GM12878 (cell line): ENCODE results near the gene ASIP. TPM values are rescaled to one million over a fixed set of nuclear protein-coding genes. Genes with fewer than 3 reads are reported as not detected.

Experiments used
- ATAC-seq: fragments of 200-7000 bp; cut with Tn5 transposase; 3 replicates; pipeline ENCODE4 v1.9.1; 2020; ENCODE audit warnings: mild to moderate bottlenecking, moderate library complexity
- BruUV-seq: library from RNA; stranded (reverse); fragments of 400-500 nt; replicated peaks from 2 replicates; lab custom pipeline; 2021; lab: Mats Ljungman, UMichigan
- CTCF ChIA-PET: fragments of 300-600 bp; sonication (Branson Sonifier 250); formaldehyde crosslinking; extraction: SDS; loops from one replicate; lab custom pipeline; 2021; ENCODE audit warnings: inconsistent platforms; lab: Yijun Ruan, JAX
- POLR2A ChIA-PET: fragments of 350-600 bp; formaldehyde crosslinking; extraction: SDS; loops from one replicate; lab custom pipeline; 2021; ENCODE audit warnings: inconsistent platforms; lab: Charles Lee
- RAD21 ChIA-PET: fragments of 300-600 bp; sonication (Branson Sonifier 250); formaldehyde crosslinking; loops from one replicate; lab custom pipeline; 2023; ENCODE audit warnings: antibody characterized with exemption; ENCODE audit not compliant: unreplicated experiment; lab: Charles Lee
- SMC1A ChIA-PET: fragments of 300-600 bp; sonication (Branson Sonifier 250); formaldehyde crosslinking; loops from one replicate; lab custom pipeline; 2023; ENCODE audit not compliant: unreplicated experiment, uncharacterized antibody; lab: Charles Lee
- DNase-seq: peaks from one replicate; pipeline ENCODE4 v3.0.0-alpha.2; 2011; ENCODE audit warnings: low read depth, low spot score
- FAIRE-seq: peaks from 3 replicates; lab custom pipeline; 2011; peaks lifted over from hg19 to GRCh38; lab: Jason Lieb, UNC
- H2AFZ ChIP-seq: 2 replicates; pipeline ENCODE4 v1.6.0; 2011; ENCODE audit warnings: low read depth, low read length, control low read depth; ENCODE audit not compliant: control insufficient read depth
- H3K27ac ChIP-seq: 2 replicates; pipeline ENCODE4 v1.5.1; 2011; ENCODE audit warnings: control low read depth; ENCODE audit not compliant: control insufficient read depth, insufficient read depth
- H3K27me3 ChIP-seq, 2 experiments: replicated peaks in 1 of 2; 2 replicates each; pipeline versions ENCODE4 v1.6.0 to v1.6.1; 2011; ENCODE audit warnings: low read length in 1 of 2; ENCODE audit not compliant: control insufficient read depth in 2 of 2, insufficient read depth in 2 of 2
- H3K36me3 ChIP-seq, 2 experiments: 2 replicates each; pipeline ENCODE4 v1.5.1; 2011; ENCODE audit warnings: low read length in 1 of 2; ENCODE audit not compliant: control insufficient read depth in 2 of 2, insufficient read depth in 2 of 2
- H3K4me1 ChIP-seq: 2 replicates; pipeline ENCODE4 v1.6.1; 2011; ENCODE audit warnings: mild to moderate bottlenecking, low read length, moderate library complexity, mixed read lengths; ENCODE audit not compliant: control insufficient read depth, insufficient read depth
- H3K4me2 ChIP-seq: 2 replicates; pipeline ENCODE4 v1.6.0; 2011; ENCODE audit warnings: control low read depth; ENCODE audit not compliant: control insufficient read depth, insufficient read depth
- H3K4me3 ChIP-seq: fragments of 200-600 bp; sonication (generic); 2 replicates; pipeline ENCODE4 v1.5.1; 2016
- H3K79me2 ChIP-seq: 2 replicates; pipeline ENCODE4 v1.6.0; 2011; ENCODE audit warnings: low read length; ENCODE audit not compliant: control insufficient read depth, insufficient read depth
- H3K9ac ChIP-seq: 2 replicates; pipeline ENCODE4 v1.8.0; 2011; ENCODE audit warnings: low read length, control low read depth, mixed read lengths; ENCODE audit not compliant: control insufficient read depth, insufficient read depth
- H3K9me3 ChIP-seq: replicated peaks from 3 replicates; pipeline ENCODE4 v1.5.1; 2011; ENCODE audit warnings: mild to moderate bottlenecking, low read length; ENCODE audit not compliant: control insufficient read depth, insufficient read depth
- H4K20me1 ChIP-seq: 2 replicates; pipeline ENCODE4 v1.6.0; 2011; ENCODE audit not compliant: control insufficient read depth, insufficient read depth
- ATF7 ChIP-seq: fragments of 450-650 bp; IDR thresholded peaks from 2 replicates; pipeline ENCODE4 v1.6.1; 2016; ENCODE audit warnings: low read depth, mild to moderate bottlenecking
- CHD1 ChIP-seq: IDR thresholded peaks from 2 replicates; pipeline ENCODE4 v1.6.1; 2012; ENCODE audit warnings: low read depth, low read length, improper control_type of control experiment
- CREB1 ChIP-seq: IDR thresholded peaks from 2 replicates; pipeline ENCODE4 v1.6.1; 2012; ENCODE audit warnings: low read depth, mild to moderate bottlenecking, inconsistent platforms
- PML ChIP-seq: IDR thresholded peaks from 2 replicates; pipeline ENCODE4 v1.6.1; 2012; ENCODE audit warnings: low read length, inconsistent platforms
- RUNX3 ChIP-seq: IDR thresholded peaks from 2 replicates; pipeline ENCODE4 v1.6.1; 2012; ENCODE audit warnings: low read length, inconsistent platforms
- SIN3A ChIP-seq: IDR thresholded peaks from 2 replicates; pipeline ENCODE4 v1.6.1; 2012; ENCODE audit warnings: low read depth, low read length, improper control_type of control experiment
- WRNIP1 ChIP-seq: IDR thresholded peaks from 2 replicates; pipeline ENCODE4 v1.6.1; 2011; ENCODE audit warnings: low read depth, low read length, improper control_type of control experiment, borderline replicate concordance
- YBX1 ChIP-seq: fragments of 450-650 bp; IDR thresholded peaks from 2 replicates; pipeline ENCODE4 v1.6.1; 2016; ENCODE audit warnings: antibody characterized with exemption
- YY1 ChIP-seq: IDR thresholded peaks from 2 replicates; pipeline ENCODE4 v1.6.1; 2011; ENCODE audit warnings: low read depth, mild to moderate bottlenecking, low read length
- ZNF207 ChIP-seq: fragments of 450-650 bp; IDR thresholded peaks from 2 replicates; pipeline ENCODE4 v1.6.1; 2014; ENCODE audit warnings: antibody characterized with exemption, mild to moderate bottlenecking, borderline replicate concordance
- ZNF274 ChIP-seq: IDR thresholded peaks from one replicate; pipeline ENCODE4 v1.8.0; 2011; ENCODE audit not compliant: insufficient read length, insufficient read depth
- WGBS: methylation state at CpG from one replicate; pipeline ENCODE4 v1.1.6; 2016; ENCODE audit warnings: low lambda C conversion rate; ENCODE audit not compliant: insufficient replicate concordance, insufficient coverage; ENCODE audit errors: missing lambda C conversion rate; 5-methylcytosine and 5-hydroxymethylcytosine counted together
- in situ Hi-C: fragments of 300-500 bp; cut with MboI; formaldehyde crosslinking; loops from 9 replicates; pipeline ENCODE4 v1.14.3; 2018; ENCODE audit warnings: mixed read lengths
- intact Hi-C: fragments of 100-400 bp; cut with micrococcal nuclease; formaldehyde crosslinking; loops from one replicate; pipeline ENCODE4 v1.14.2; 2022; ENCODE audit not compliant: unreplicated experiment
- polyA plus RNA-seq, 11 experiments: library from polyadenylated mRNA; depleted of rRNA in 4 of 11; unstranded in 6 of 11; stranded (reverse) in 5 of 11; fragments of >200 nt; fragmentation: Nextera tagmentation in 4 of 11; fragmentation: Illumina TruSeq in 1 of 11; extraction: Ambion mirVana in 4 of 11; extraction: Trizol in 1 of 11; gene quantifications; 1 replicate in 1 of 11; 2 replicates in 10 of 11; pipeline versions ENCODE4 v1.2.1 to v1.2.3, GENCODE V29; 2011 to 2016; ENCODE audit warnings: inconsistent platforms in 2 of 11, missing spikeins in 2 of 11, low read depth in 1 of 11
- total RNA-seq, 4 experiments: library from RNA; depleted of rRNA in 3 of 4; stranded (reverse); fragments of >200 nt in 3 of 4; fragmentation: Illumina TruSeq in 1 of 4; extraction: Trizol in 1 of 4; gene quantifications; 2 replicates each; pipeline versions ENCODE4 v1.2.1 to v1.2.3, GENCODE V29; 2013 to 2021
- TF ChIP-seq, protein P1 (sequence below): fragments of 450-650 bp; IDR thresholded peaks from 2 replicates; pipeline ENCODE4 v1.6.1; 2017; ENCODE audit warnings: antibody characterized with exemption, mild to moderate bottlenecking, moderate library complexity
- TF ChIP-seq, protein P2 (sequence below): IDR thresholded peaks from 2 replicates; pipeline ENCODE4 v1.6.1; 2012; ENCODE audit warnings: mild to moderate bottlenecking, low read depth, low read length

The ASIP gene
- total and polyA plus RNA-seq, 10 of the 15 experiments (the other 5 are each of a cell fraction or from before 2014, with no cell fraction given) = 0.29 TPM; not detected in 9

DNA sequence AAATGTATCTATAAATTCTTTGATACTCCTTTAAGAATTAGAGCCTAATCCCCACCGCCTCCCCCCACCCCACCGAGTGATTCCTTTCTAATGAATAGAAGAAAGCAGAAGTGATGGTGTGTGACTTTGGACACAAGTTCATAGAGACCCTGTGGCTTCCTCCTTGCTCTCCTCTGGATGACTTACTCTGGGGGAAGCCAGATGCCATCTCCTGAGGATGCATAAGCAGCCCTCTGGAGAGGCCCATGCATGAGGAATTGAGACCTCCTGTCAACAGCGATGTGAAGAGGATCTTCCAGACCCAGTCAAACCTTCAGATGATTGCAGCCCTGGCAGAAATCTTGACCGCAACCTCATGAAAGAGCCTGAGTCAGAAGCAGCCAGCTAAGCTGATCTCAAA, 40.8 kb downstream of the ASIP start:
- SMC1A ChIA-PET = no interaction called here
- intact Hi-C loops = no loop called here
- no TSS peak for BruUV-seq
- Histone ChIP-seq H3K36me3 (peaks cover 28 to 35% of the 10 kb centered on the region in 2 experiments), H3K4me2 (no peak overlapping the region), H4K20me1 (no peaks in the 10 kb centered on the region), H3K79me2 (no peaks in the 10 kb centered on the region), H3K4me3 (no peak overlapping the region), H3K9me3 (no peaks in the 10 kb centered on the region), H3K4me1 (no peaks in the 10 kb centered on the region), H2AFZ (no peak overlapping the region), H3K27ac (no peak overlapping the region), H3K9ac (no peak overlapping the region), H3K27me3 (no peaks in the 10 kb centered on the region)
- WGBS = 95% methylated on average over 4 of the region's 4 CpGs
- POLR2A ChIA-PET = no interaction called here
- CTCF ChIA-PET = no interaction called here
- FAIRE-seq (no peak), ATAC-seq (no peak), DNase-seq (no peak)
- TF ChIP-seq, protein P1, sequence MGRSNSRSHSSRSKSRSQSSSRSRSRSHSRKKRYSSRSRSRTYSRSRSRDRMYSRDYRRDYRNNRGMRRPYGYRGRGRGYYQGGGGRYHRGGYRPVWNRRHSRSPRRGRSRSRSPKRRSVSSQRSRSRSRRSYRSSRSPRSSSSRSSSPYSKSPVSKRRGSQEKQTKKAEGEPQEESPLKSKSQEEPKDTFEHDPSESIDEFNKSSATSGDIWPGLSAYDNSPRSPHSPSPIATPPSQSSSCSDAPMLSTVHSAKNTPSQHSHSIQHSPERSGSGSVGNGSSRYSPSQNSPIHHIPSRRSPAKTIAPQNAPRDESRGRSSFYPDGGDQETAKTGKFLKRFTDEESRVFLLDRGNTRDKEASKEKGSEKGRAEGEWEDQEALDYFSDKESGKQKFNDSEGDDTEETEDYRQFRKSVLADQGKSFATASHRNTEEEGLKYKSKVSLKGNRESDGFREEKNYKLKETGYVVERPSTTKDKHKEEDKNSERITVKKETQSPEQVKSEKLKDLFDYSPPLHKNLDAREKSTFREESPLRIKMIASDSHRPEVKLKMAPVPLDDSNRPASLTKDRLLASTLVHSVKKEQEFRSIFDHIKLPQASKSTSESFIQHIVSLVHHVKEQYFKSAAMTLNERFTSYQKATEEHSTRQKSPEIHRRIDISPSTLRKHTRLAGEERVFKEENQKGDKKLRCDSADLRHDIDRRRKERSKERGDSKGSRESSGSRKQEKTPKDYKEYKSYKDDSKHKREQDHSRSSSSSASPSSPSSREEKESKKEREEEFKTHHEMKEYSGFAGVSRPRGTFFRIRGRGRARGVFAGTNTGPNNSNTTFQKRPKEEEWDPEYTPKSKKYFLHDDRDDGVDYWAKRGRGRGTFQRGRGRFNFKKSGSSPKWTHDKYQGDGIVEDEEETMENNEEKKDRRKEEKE = no peak
- no peak for TF ChIP-seq RUNX3
- no peak for TF ChIP-seq YY1
- no peak for TF ChIP-seq ZNF207
- TF ChIP-seq, protein P2, sequence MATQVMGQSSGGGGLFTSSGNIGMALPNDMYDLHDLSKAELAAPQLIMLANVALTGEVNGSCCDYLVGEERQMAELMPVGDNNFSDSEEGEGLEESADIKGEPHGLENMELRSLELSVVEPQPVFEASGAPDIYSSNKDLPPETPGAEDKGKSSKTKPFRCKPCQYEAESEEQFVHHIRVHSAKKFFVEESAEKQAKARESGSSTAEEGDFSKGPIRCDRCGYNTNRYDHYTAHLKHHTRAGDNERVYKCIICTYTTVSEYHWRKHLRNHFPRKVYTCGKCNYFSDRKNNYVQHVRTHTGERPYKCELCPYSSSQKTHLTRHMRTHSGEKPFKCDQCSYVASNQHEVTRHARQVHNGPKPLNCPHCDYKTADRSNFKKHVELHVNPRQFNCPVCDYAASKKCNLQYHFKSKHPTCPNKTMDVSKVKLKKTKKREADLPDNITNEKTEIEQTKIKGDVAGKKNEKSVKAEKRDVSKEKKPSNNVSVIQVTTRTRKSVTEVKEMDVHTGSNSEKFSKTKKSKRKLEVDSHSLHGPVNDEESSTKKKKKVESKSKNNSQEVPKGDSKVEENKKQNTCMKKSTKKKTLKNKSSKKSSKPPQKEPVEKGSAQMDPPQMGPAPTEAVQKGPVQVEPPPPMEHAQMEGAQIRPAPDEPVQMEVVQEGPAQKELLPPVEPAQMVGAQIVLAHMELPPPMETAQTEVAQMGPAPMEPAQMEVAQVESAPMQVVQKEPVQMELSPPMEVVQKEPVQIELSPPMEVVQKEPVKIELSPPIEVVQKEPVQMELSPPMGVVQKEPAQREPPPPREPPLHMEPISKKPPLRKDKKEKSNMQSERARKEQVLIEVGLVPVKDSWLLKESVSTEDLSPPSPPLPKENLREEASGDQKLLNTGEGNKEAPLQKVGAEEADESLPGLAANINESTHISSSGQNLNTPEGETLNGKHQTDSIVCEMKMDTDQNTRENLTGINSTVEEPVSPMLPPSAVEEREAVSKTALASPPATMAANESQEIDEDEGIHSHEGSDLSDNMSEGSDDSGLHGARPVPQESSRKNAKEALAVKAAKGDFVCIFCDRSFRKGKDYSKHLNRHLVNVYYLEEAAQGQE = no peak
- TF ChIP-seq CREB1 = no peak
- TF ChIP-seq ATF7 = no peak
- no peak for TF ChIP-seq WRNIP1
- TF ChIP-seq ZNF274 = no peak
- no peak for TF ChIP-seq PML
- no peak for TF ChIP-seq YBX1
- TF ChIP-seq SIN3A = no peak
- no peak for TF ChIP-seq CHD1
- in situ Hi-C loops = no loop called here
- RAD21 ChIA-PET = no interaction called here
